ENCODE data around the gene PIGS.
A peak's percentile ranks its signal among the peaks of the same experiment; 100 is the strongest.
"Not testable (repeated sequence)": the region's sequence is repeated elsewhere in the genome, so short reads cannot be mapped to it uniquely, and the experiment has no call there.

Gene PIGS

DNA sequence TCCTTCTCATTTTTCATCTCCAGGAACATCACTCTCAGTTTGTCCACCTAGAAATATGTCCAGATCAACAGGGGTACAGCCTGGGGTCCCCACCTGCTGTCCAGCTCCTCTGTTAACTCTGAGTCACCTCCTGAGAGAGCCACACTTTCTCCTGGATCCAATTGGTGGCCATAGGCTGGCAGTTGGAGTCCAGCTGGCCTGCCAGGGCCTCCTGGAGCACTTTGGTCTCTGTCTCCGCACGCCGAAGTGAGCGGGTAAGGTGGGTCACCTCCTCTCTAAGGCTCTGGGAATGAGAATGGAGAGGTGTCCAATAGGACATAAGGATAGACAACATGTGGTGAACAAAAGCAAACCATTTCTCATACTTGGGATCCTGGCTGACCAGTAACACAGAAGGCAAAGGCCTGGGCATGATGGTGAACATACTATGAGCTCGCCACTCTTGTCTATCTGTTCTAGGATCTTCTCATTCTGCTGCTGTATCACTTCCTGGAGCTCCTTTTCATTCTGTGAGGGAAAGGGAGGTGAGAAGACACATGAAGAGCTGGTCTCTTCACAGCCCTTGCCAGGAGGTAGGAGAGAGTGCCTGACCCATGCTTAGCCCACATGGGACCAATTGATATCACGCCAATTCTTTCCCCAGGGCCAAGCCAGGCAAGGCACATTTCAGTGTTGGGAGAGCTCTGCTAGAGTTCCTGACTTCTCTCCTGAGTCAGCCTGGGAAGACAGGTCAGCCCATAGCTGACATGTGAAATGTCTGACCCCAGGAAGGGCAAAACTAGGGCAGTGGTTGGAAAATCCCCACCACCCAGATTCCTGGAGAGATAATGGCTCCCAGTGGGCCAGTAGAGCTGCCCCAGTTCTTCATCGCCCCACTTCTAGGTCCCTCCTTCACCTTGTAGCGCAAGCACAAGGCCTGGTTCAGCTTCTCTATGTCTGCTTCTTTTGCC lies 7.2 kb upstream of the PIGS start:
- DNase-seq (ENCODE audit: low read depth), result no peak

DNA sequence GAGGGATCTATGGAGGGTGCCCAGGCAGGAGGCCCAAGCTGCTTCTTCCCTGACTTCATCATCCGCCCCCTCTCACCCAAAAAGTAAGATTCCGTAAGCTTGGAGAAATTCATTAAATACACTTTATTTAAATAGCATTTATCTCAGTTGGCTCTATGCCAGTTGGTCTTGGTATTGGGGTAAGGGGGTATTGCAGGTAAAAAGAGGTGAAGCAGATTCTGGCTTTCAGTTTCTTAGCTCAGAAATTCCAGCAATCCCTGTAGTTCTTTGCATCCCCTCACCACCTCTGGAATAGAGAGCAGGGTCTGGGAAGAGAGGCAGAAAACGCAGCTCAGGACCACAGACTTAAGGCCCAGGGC lies 6.1 kb upstream of the PIGS start:
- DNase-seq (ENCODE audit: low read depth), result no peak

DNA sequence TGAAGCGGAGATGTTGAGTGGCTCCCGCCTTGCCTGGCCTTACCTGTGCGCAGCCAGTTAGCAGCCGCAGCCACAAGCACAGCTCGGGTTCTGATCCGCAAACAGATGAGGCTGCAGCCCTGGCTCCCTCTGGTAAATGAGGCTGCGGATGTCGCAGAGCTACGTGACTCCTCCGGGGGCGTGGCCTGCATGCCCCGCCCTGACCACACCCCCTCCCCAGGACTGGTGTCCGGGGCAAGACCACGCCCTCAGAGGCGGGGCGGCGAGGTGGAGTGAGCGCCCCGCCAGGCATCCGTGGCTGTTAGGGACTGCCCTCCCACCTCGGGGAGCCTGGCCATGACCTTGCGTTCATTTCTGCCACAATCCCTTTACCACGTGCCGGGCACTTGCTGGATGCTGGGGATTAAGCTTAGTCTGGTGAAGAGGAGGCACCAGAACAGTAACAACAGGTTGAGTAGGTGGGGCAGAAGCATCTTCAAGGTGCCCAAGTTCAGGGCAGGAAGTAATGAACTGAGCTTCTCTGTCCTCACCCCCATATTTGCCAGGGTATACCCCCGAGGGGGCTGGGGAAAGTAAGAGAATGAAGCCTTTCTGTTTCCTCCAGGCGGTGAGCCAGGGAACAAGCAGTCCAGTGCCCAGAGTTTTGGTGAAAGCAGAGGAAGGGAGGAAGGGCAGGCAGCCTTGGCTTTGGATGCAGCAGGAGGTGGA lies 5.6 kb upstream of the PIGS start, which contains the start of gene ALDOC:
ALDOC (minus strand) TSS at position 138 of the 708 bp plus-strand sequence. CDS start 1,363 bp downstream, outside the sequence.
- DNase-seq (ENCODE audit: low read depth), result peak; percentile 98

DNA sequence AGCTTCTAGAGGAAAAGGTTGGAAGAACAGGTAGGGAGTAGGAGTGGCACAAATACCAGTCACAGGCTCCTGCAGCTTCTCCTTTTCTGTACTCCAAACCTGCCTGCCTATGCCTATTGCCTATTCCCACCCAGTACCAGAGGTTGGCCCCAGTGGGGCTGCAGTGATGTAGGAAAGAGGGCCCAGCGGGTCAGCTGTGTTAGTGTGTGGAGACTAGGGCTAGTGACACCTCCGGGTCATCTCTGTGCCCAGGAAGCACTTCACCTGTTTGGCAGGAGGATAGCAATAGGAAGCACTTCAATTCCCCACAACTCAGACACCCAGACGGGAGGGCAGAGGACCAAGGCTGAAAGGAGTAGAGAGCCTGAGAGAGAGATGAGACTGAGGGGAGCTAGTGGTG lies 4.7 kb upstream of the PIGS start:
- not testable (repeated sequence) for DNase-seq (ENCODE audit: low read depth)

DNA sequence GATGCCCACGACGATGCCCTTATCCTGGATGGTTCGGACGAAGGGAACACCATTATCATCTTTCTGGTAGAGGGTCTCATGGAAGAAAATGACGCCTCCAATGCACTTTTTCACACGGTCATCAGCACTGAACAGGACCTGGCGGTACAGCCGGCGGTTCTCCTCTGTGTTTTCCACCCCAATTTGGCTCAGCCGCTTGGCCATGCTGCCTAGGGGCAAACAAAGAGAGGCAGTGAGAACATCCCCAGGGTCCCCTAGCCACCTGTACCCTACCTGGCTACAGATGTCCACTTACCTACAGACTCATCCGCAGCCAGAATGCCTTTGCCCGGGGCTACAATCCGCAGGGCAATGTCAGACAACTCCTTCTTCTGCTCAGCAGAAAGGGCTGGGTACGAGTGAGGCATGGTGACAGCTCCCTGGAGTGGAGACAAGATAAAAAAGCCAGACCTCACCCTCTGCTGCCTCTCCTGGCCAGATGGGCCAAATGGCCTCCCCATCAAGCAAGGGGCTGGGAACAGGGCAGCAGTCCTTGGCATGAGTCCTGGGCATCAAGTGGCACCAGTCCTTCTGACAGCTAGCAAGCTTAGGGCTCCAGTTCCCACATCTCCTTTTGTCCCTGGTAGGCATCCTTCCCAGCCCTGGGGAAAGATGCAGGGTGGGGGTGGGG lies 3.9 kb upstream of the PIGS start:
- DNase-seq (ENCODE audit: low read depth), result no peak

DNA sequence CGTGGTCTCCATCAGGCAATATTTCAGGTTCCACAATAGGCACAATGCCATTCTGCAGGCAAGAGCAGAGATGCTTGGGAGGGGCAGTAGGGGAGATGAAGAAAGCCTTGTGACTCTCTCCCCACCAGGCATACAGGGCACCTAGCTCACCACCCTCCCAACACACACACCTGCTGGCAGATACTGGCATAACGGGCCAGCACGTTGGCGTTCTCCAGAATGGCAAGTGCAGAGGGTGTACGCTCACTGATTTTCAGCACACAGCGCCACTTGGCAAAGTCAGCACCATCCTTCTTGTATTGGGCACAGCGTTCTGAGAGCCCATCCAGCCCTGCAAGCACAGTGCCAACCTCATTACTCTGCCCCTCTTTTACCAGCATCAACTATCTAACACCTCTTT lies 3.2 kb upstream of the PIGS start:
- DNase-seq (ENCODE audit: low read depth), result no peak

DNA sequence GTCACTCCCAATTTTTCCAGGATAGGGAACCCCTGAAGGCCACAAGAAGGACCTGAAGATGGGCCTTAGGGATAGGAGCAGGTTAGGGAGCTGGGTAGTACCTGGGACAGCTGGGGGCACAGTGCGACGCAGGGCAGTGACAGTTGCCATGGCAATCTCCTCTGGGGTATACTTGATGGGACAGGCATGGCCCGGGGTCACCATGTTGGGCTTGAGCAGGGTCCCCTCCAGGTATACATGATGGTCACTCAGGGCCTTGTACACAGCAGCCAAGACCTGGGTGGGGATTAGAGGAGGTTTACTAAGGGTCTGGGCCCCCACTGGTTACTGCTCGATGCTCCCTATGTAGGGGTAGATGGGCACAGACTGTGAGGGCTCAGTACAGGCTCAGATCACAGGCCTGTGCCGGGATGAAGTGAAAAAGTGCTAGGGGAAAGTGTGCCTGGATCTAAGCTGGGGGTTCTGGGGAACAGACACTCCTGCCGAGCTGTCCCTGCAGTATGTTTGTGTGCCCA lies 2.7 kb upstream of the PIGS start:
- DNase-seq (ENCODE audit: low read depth), result no peak

DNA sequence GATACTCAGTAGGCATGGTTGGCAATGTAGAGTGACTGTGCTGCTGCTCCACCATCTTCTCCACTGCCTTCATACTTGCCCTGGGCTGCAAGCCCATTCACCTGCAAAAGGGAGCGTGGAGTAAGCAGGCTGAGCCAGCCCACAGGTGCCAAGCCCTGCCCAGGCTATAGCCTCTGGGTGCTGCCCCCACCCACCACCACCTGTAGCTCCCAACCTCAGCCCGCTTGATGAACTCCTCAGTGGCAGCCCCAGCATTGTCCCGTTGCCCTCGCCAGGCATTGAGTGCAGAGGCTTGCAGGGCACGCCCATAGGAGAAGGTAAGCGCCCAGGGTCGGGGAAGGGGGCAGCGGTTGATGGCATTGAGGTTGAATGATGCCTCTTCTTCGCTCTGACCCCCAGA lies 2.2 kb upstream of the PIGS start:
- no peak for DNase-seq (ENCODE audit: low read depth)

DNA sequence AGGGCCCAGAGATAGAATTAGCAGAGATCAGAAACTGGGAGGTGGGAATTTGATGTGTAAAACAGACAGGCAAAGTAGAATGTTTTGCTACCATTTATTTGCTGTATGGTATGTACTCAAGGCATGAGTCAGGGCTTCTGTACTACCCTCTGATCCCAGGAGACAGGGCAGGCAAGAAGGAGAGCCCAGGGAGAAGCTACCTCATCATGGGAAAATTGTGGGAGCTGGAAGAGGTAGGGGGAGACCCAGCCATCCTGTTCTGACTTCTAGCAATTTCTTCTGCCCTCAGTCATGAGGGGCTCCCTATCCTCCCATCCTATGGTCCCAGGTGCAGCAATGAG lies 1.7 kb upstream of the PIGS start:
- no peak for DNase-seq (ENCODE audit: low read depth)

DNA sequence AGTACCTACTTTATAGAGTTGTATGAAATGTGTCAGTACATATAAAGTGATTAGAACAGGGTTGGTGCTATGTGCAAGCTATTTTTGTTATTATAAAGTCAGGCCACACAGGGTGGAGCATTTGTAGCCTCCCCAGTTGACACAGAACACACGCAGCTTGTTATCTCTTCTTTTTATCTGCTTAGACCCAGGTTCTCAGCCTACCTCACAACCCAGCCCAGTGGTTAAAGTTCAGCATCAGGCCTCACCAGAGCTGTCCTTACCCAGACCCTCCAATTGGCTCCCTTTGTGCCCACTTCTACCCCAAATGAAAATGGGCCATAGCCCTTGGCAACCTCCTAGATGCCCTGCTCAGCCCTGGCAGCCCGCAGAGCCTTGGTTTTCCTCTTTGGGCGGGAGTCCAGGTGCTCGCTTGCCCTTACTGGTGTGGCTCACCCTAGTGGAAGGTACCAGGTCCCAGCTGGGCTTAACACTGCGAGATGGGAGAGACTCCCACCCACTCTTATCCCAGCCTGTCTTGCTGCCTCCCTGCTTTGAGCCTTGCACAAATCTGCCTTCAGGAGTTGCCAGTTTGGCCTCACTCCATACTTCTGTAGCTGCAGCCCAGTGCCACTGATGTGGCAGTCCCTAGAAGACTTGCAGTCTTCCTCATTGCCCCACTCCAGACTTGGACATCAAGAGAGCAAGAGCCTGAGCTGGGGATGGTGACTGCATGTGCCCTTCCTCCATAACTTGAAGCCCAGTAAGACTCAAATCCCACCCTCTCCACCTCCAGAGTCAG lies 1.1 kb upstream of the PIGS start:
- DNase-seq (ENCODE audit: low read depth), result no peak

DNA sequence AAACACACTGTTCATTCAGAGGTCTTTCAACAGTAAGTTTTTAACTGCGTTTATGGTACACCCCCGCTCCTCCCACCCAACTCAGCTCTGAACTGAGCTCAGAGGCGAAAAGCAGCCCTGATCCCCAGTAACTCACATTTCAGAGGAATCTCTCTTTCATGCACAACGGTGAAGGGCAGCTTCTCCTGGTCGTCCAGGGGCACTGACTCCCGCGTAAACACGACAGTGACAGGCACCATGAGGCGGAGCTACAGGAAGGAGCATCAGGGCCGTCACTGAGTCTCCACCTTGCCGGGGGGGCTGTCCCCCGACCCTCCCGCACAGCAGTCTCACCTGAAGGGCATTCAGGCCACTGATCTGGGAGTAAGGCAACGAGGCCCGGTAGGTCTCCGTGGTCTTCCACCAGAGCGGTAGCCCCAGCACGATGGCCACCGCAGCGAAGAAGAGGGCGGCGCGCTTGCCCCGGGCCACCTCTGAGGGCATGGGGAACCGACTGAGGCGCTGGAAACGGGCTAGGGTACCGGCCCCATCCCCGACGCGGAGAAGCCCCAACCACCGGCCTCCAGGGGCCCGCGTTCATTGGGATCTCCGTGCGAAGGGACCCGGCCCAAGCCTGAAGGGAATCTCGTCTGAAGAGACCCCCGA lies 486 bp downstream of the PIGS start:
- peak; percentile 43 for DNase-seq (ENCODE audit: low read depth)

DNA sequence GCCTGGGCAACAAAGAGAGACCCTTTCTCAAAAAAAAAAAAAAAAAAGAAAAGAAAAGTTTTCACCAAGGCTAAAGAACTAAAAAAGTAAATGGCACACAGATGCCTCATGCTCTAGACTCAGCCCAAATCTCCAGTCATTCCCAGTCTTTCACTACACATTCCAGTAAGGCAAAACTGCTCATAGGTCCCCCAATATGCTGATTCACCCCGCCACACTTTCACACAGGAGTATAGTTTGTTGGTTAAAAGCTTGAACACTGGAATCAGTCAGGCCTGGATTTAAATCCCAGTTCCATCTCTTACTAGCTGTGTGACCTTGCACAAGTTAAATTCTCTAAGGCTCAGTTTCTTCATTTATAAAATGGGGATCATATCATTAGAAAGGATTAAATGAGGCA lies 1.9 kb downstream of the PIGS start:
- no peak for DNase-seq (ENCODE audit: low read depth)

DNA sequence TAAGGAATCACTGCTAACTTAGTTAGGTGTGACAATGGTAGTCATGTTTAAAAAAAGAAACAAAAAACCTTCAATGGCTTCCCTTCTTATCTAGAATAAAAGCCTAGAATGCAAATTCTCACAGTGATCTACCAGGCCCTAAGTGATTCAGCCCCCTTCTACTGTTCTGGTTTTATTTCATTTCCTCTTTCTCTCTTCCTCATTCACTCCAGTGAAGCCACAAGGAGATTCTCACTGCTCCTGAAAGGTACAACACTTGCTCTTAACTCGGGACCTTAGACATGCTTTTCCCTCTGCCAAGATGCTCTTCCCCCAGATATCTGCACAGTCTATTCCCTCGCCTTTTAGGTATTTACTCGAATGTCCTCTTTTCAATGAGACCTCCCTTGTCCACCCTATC lies 3.7 kb downstream of the PIGS start:
- DNase-seq (ENCODE audit: low read depth), result no peak

DNA sequence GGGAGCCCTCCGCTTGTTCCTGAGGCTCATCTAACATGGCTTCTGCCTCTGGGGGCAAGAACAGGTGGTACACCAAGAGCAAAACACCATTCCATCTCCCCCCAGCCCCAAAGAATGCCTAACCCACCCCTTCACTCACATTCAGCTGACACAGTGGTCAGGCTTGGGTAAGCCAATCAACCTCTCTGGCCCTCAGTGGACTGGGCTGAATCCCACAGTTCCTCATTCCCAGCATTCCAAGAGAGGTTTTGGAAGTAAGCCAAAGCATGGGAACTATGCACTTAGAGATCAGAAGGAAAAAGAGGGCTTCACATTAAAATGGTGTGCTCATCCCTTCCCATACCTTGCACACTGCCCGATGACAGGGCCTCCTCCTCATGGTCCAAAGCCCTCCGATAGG lies 7.8 kb downstream of the PIGS start:
- DNase-seq (ENCODE audit: low read depth), result no peak

DNA sequence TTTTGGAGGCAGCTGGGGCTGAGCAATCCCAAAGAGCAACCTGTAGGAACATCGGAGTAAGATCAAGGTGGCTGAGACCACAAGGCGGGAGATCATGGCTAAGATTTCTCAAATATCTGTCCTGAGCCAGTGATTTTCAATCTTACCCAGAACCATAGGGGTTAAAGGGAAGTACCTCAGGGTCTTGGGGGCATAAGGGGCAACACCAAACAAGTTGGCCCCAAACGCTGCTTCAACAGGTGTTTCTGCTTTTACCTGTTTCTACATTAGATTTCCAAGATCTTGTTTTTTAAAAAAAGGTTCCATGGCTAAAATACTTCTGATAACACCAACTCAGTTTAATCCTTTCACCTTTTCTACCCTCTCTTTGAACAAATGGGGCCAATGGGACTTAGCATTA lies 16.3 kb downstream of the PIGS start:
- DNase-seq (ENCODE audit: low read depth), result no peak

DNA sequence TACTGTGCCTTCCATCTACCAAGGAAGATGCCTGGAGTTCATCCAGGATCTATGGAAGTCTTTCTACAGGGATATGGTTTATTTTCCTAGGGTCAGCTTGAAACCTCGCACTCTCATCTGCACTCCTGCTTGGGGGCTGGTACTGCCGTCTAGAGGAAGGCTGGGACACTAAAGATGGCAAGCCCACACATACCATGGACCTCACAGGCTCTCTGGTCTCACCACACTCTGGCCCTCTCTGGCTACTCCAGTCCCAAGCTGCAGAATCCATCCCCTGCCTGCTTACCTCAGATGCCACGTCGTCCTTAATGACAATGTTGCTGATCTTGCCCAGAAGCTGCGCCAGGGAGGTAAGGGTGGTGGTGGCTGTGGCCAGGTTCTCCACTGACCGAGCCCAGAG lies 16.8 kb downstream of the PIGS start:
- DNase-seq (ENCODE audit: low read depth), result no peak

DNA sequence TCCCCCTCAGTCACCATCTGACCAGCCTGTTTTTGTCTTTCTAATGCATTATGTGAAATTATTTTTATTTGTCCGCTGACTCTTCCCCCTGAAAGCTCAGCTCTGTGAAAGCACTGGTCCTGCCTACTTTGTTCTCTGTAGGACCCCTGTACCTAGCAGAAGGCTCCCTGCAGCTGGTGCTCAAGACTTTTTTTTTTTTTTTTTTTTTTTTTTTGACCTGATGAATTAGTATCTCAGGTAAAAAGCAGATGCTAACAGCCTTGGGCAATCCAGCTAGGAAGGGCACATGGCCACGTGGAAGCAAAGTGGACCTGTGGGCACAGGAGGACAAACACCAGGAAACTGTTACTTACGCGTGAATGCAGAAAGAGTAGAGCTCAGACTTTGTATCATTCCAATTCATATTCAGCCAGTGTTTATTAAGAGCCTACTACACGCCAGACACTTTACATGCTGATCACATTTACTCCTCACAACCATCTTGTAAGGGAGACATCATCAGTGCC lies 18.3 kb downstream of the PIGS start:
- DNase-seq (ENCODE audit: low read depth), result no peak

DNA sequence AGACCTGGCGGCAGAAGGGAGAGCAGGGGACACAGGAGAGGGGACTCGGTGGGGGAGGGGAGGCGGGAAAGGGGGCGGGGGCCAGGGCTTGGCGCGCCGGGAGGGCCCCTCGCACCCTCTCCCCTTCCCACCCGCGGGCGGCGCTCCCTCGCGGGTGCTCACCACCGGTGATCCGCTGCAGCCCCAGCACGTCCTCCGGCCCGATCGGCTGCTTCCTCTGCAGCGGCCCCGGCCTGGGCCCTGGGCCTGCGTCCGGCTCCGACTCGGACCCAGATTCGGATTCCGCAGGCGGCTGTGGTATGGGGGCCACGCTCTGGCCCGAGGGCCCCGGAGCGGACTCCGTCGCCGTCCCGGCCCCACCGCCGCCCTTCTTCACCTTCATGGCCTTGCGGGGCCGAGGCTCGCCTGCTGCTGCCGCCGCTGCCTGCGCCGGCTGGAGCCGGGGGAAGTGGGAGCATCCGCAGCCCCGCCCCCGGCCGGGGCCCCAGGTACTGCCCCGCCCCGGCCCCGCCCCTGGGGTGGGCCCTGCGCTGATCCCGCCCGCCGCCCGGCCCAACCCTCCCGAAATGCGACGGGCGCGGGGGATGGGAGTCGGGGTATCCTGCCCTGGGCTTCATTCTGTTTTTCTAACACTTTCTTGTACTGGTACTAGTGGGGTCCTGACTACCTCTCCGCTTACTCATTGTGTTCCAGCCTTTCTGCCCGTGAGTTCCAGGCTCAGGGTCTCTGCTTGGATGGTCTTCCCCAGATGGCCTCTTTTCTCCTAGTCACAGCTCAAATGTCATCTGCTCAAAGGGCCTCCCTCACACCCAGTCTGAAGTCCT lies 18.9 kb downstream of the PIGS start, which contains the start of gene UNC119:
UNC119 (minus strand) TSS at position 449 of the 824 bp plus-strand sequence; CDS start at position 382, 67 bp downstream.
- DNase-seq (ENCODE audit: low read depth), result peak; percentile 73

DNA sequence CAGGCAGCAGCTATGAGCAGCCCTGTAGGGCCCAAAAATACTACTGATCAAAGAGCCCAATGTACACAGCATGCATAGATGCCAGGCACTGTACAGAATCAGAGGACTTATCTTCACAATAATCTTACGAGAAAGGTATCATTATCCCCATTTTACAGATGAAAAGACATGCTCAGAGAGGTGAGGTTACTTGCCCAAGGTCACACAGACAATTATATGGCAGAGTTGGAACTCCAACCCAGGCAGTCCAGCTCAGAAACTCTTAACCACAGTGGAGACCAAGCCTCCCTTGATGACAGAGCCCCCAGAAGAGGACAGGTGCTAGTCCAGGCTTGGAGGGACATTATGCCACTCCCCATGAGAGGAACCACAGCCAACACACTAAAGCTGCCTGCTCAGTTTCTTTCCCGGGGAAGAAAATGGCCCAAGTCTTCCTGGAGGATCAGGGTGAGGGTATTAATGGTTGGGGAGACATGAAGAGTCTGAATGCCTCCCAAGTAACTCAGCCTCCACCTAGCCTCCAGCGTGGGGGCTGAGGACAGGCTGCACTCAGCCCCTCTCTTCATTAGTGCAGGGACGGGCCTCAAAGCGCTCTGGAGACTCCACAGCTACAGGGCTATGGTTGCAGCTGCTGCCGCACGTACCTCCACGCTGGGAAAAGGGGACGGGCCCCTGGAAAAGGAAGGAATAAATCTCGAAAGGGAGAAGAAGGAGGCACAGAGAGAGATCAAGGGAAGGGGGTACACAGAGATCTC lies 19.7 kb downstream of the PIGS start:
- DNase-seq (ENCODE audit: low read depth), result no peak
